PC-3 (cell line): ENCODE measurements around the gene PACRG. TPM values are rescaled to one million over a fixed set of nuclear protein-coding genes. Genes with fewer than 3 reads are reported as not detected.

ENCODE experiments used
- ATAC-seq: fragments of 200-7000 bp; cut with Tn5 transposase; 2 replicates; pipeline ENCODE4 v1.9.1; 2020; ENCODE audit warnings: mild to moderate bottlenecking, moderate library complexity
- BruUV-seq: library from RNA; stranded (reverse); fragments of 400-500 nt; replicated peaks from 2 replicates; lab custom pipeline; 2021; lab: Mats Ljungman, UMichigan
- CTCF ChIA-PET: fragments of 300-600 bp; sonication (Branson Sonifier 250); formaldehyde crosslinking; loops from one replicate; lab custom pipeline; 2022; ENCODE audit warnings: antibody characterized with exemption; lab: Charles Lee
- POLR2A ChIA-PET: fragments of 300-600 bp; sonication (Branson Sonifier 250); formaldehyde crosslinking; loops from one replicate; lab custom pipeline; 2022; ENCODE audit warnings: antibody characterized with exemption; ENCODE audit not compliant: unreplicated experiment; lab: Charles Lee
- DNase-seq: peaks from one replicate; pipeline ENCODE4 v3.0.0-alpha.2; 2015
- H2AFZ ChIP-seq: fragments of 300-600 bp; sonication (generic); 2 replicates; pipeline ENCODE4 v1.6.0; 2016; ENCODE audit warnings: antibody characterized with exemption, low read length
- H3F3A ChIP-seq: fragments of 300-600 bp; sonication (generic); one replicate; pipeline ENCODE4 v1.6.0; 2017; ENCODE audit warnings: antibody characterized with exemption, low read length, control low read depth, mild to moderate bottlenecking; ENCODE audit not compliant: unreplicated experiment
- H3K27ac ChIP-seq: fragments of 300-600 bp; sonication (generic); 2 replicates; pipeline ENCODE4 v1.5.1; 2016; ENCODE audit warnings: mild to moderate bottlenecking, low read length
- H3K27me3 ChIP-seq: fragments of 300-600 bp; sonication (generic); 2 replicates; pipeline ENCODE4 v1.6.1; 2016; ENCODE audit warnings: low read length, mixed read lengths
- H3K36me3 ChIP-seq: fragments of 300-600 bp; sonication (generic); 2 replicates; pipeline ENCODE4 v1.6.1; 2016; ENCODE audit warnings: low read depth, mixed run types, low read length, mixed read lengths
- H3K4me1 ChIP-seq: fragments of 300-600 bp; sonication (generic); 2 replicates; pipeline ENCODE4 v1.5.1; 2016; ENCODE audit warnings: low read length; ENCODE audit not compliant: insufficient read depth
- H3K4me2 ChIP-seq: fragments of 300-600 bp; sonication (generic); 2 replicates; pipeline ENCODE4 v1.6.0; 2016; ENCODE audit warnings: low read length
- H3K4me3 ChIP-seq: fragments of 300-600 bp; sonication (generic); 2 replicates; pipeline ENCODE4 v1.5.1; 2016; ENCODE audit warnings: mild to moderate bottlenecking, low read length, mixed read lengths
- H3K79me2 ChIP-seq: fragments of 300-600 bp; sonication (generic); 2 replicates; pipeline ENCODE4 v1.6.1; 2017; ENCODE audit warnings: low read length, mixed read lengths
- H3K9ac ChIP-seq: fragments of 300-600 bp; sonication (generic); 2 replicates; pipeline ENCODE4 v1.6.0; 2016; ENCODE audit warnings: mild to moderate bottlenecking, low read length
- H3K9me2 ChIP-seq: fragments of 300-600 bp; sonication (generic); replicated peaks from 2 replicates; pipeline ENCODE4 v1.6.1; 2016; ENCODE audit warnings: mixed run types, low read length, mixed read lengths
- H3K9me3 ChIP-seq: fragments of 300-600 bp; sonication (generic); 2 replicates; pipeline ENCODE4 v1.6.1; 2016; ENCODE audit warnings: low read length, mixed read lengths
- H4K20me1 ChIP-seq: fragments of 300-600 bp; sonication (generic); 2 replicates; pipeline ENCODE4 v1.6.1; 2016; ENCODE audit warnings: low read length, mixed read lengths
- EZH2 ChIP-seq: fragments of 300-600 bp; sonication (generic); IDR thresholded peaks from one replicate; pipeline ENCODE4 v1.6.1; 2017; ENCODE audit warnings: antibody characterized with exemption, mild to moderate bottlenecking, low read length; ENCODE audit not compliant: unreplicated experiment
- EZH2phosphoT487 ChIP-seq: fragments of 300-600 bp; sonication (generic); IDR thresholded peaks from 2 replicates; pipeline ENCODE4 v1.6.1; 2018; ENCODE audit warnings: mild to moderate bottlenecking, antibody characterized with exemption, low read length, borderline replicate concordance
- intact Hi-C: fragments of 100-400 bp; cut with micrococcal nuclease; formaldehyde crosslinking; loops from 2 replicates; pipeline ENCODE4 v1.9.0; 2023
- total RNA-seq: library from RNA; depleted of rRNA; stranded (reverse); fragments of >200 nt; gene quantifications from 2 replicates; pipeline ENCODE4 v1.2.3, GENCODE V29; 2014
- TF ChIP-seq, protein P1 (sequence below): fragments of 300-600 bp; sonication (generic); conservative IDR thresholded peaks from 2 replicates; pipeline ENCODE4 v1.5.1; 2017; ENCODE audit warnings: antibody characterized with exemption, low read depth, mild to moderate bottlenecking, low read length

Gene PACRG
- total RNA-seq, 1 experiment from 2014 or later = not detected

DNA sequence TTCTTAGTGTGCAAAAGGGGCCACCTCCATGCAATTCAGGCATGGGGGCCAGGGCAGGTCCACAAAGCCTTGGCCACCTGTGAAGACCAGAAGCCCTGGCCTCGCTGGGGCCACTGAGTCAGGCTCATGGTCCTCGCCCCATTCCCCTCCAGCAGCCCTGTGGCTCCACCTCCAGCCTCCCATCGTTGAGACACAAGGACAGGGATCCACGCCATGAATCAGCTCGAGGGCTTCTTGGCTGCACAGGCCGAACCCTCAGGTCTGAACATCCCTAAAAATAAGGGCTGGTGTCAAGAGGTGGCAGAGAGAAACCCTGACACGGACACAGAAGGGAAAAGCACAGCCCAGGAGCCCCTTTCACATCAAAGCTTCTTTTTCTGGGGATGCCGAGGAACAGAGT lies 618.2 kb downstream of the PACRG start:
- CTCF ChIA-PET = no interaction called here

DNA sequence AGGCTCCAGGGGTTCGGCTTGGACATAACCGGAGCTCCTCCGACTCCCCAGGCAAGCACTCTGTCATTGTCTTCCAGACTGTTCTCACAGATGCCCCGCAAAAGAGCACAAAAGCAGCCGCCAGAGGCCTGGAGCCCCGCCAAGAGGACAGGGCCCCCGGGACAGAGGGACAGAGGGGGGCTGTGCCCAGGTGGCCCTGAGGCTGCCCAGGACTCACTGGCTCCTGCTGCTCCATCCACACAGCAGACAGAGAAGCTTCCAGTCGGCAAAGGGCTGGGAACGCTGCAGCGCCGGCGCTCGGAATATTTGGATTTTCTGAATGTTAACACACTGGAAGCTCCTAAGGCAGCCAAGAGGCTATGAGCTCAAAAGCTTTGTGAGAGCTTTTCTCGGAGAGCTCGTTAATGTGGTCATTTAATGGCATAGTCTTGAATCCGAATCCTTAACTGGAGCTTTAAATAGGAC lies 618.8 kb downstream of the PACRG start:
- Histone ChIP-seq H3F3A (no peaks in the 10 kb centered on the region), H2AFZ (0 out of 2 replicates have a peak overlapping the region, but pooled peaks have one; percentile 43), H3K9me3 (no peaks in the 10 kb centered on the region), H3K9ac (no peak overlapping the region), H3K27me3 (no peaks in the 10 kb centered on the region), H3K9me2 (no peaks in the 10 kb centered on the region), H3K4me1 (peaks cover 13% of the 10 kb centered on the region), H3K36me3 (no peaks in the 10 kb centered on the region), H3K4me3 (no peak overlapping the region), H3K4me2 (peak overlapping the region; percentile 65), H3K79me2 (no peaks in the 10 kb centered on the region), H3K27ac (no peak overlapping the region), H4K20me1 (no peaks in the 10 kb centered on the region)
- POLR2A ChIA-PET = no interaction called here
- intact Hi-C loops = no loop called here
- TF ChIP-seq EZH2phosphoT487 = no peak
- TF ChIP-seq EZH2 = no peak
- TF ChIP-seq, protein P1, sequence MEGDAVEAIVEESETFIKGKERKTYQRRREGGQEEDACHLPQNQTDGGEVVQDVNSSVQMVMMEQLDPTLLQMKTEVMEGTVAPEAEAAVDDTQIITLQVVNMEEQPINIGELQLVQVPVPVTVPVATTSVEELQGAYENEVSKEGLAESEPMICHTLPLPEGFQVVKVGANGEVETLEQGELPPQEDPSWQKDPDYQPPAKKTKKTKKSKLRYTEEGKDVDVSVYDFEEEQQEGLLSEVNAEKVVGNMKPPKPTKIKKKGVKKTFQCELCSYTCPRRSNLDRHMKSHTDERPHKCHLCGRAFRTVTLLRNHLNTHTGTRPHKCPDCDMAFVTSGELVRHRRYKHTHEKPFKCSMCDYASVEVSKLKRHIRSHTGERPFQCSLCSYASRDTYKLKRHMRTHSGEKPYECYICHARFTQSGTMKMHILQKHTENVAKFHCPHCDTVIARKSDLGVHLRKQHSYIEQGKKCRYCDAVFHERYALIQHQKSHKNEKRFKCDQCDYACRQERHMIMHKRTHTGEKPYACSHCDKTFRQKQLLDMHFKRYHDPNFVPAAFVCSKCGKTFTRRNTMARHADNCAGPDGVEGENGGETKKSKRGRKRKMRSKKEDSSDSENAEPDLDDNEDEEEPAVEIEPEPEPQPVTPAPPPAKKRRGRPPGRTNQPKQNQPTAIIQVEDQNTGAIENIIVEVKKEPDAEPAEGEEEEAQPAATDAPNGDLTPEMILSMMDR = no peak
- ATAC-seq (no peak), DNase-seq (no peak)
- CTCF ChIA-PET = no interaction called here
- BruUV-seq = no TSS peak

More for the DNA sequence above, 618.2 kb downstream of the PACRG start:
- Histone ChIP-seq H3K36me3 (no peaks in the 10 kb centered on the region), H3F3A (no peaks in the 10 kb centered on the region), H2AFZ (no peak overlapping the region), H3K27ac (no peak overlapping the region), H3K4me3 (no peak overlapping the region), H3K4me1 (peaks cover 13% of the 10 kb centered on the region), H3K9me2 (no peaks in the 10 kb centered on the region), H3K79me2 (no peaks in the 10 kb centered on the region), H3K4me2 (no peak overlapping the region), H3K9ac (no peak overlapping the region), H3K9me3 (no peaks in the 10 kb centered on the region), H4K20me1 (no peaks in the 10 kb centered on the region), H3K27me3 (no peaks in the 10 kb centered on the region)
- ATAC-seq (no peak), DNase-seq (no peak)
- POLR2A ChIA-PET = interaction anchor here (0.6 kb wide), 1 partner anchor 235 kb away, joined by 4 read pairs; no protein-coding TSS in a partner anchor
- no TSS peak for BruUV-seq
- TF ChIP-seq EZH2 (no peak), EZH2phosphoT487 (no peak)
- TF ChIP-seq, protein P1 = no peak
- intact Hi-C loops = no loop called here

DNA sequence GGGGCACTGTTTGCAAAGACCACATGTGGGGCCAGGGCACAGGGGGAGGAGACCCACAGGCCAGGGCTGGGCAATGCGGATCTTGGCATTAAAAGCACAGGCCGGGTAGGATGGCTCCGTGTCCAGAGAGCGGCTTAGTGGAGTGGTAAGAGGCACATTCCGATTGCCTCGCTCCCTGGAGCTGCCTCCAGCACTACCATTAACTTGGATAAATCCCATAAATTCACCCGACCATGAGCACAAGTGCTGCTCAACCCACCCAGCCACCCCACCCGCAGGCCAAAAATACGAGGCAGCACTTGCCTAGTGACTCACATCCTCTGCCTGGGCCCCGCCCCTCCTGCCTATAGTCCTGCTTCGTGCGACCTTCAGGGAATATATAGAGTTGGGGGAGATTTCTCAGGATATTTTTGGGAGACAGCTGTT lies 619.3 kb downstream of the PACRG start:
- Histone ChIP-seq H3K9ac (no peak overlapping the region), H4K20me1 (no peaks in the 10 kb centered on the region), H3K9me3 (no peaks in the 10 kb centered on the region), H3K4me1 (peaks cover 16% of the 10 kb centered on the region), H3K36me3 (no peaks in the 10 kb centered on the region), H3K4me2 (peak overlapping the region; percentile 65), H3K79me2 (no peaks in the 10 kb centered on the region), H2AFZ (peak overlapping the region; percentile 43; the same call in 1 of the 2 replicates), H3K9me2 (no peaks in the 10 kb centered on the region), H3K27ac (no peak overlapping the region), H3K27me3 (no peaks in the 10 kb centered on the region), H3F3A (no peaks in the 10 kb centered on the region), H3K4me3 (no peak overlapping the region)
- peak; percentile 67 for DNase-seq
- ChIA-PET CTCF (no interaction called here), POLR2A (no interaction called here)
- intact Hi-C loops = no loop called here
- no peak for TF ChIP-seq EZH2phosphoT487
- TF ChIP-seq, protein P1 = no peak
- TF ChIP-seq EZH2 = no peak
- peak; percentile 93 for ATAC-seq
- no TSS peak for BruUV-seq
